K562 (cell line): Measurements from ENCODE around the gene HMGCLL1.

ENCODE experiments used
- HBP1 ChIP-seq: fragments of 450-650 bp; formaldehyde crosslinking; IDR thresholded peaks from 2 replicates; pipeline ENCODE4 v1.4.0; 2022; ENCODE audit warnings: missing genetic modification characterization
- RAD51 ChIP-seq: fragments of 450-650 bp; IDR thresholded peaks from 2 replicates; pipeline ENCODE4 v1.7.1; 2016; ENCODE audit warnings: low read depth, mild to moderate bottlenecking, borderline replicate concordance
- RCOR1 ChIP-seq, 2 experiments: IDR thresholded peaks; 2 replicates each; pipeline ENCODE4 v1.6.1; 2012; ENCODE audit warnings: low read depth in 2 of 2, low read length in 2 of 2, borderline replicate concordance in 1 of 2, improper control_type of control experiment in 1 of 2

DNA sequence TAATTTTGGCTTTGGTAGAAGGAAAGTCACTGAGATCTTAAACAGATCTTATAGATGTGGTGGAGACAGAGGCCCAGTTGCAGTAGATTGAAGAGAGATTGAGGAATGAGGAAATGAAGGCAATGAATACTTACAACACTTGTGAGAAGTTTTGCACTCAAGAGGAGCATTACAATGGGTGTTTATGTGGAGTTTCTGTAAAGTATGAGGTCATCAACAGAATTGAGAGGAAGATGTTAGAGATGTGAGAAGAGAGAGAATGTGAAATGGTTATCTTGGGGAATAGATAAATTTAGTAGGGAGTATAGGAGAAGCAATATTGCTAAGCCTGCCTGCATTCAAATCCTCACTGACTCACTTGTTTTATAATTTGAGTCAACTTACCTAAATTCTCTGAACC is 168.3 kb downstream of the HMGCLL1 start:
- TF ChIP-seq HBP1: no peak
- no peak for TF ChIP-seq RCOR1 (IDR thresholded peaks at IDR 0.05; ENCODE audit: borderline replicate concordance in 1 of 2, low read depth in 2 of 2, low read length in 2 of 2)
- no peak for TF ChIP-seq RAD51
